Adrenal gland (tissue), 5 donors: ENCODE measurements around the gene SGIP1.

ENCODE experiments used
- CTCF ChIP-seq, 6 experiments: fragments of 450-650 bp in 4 of 6; fragments of 200-600 bp in 2 of 6; sonication (generic) in 1 of 6; IDR thresholded peaks; 1 replicate in 5 of 6; 2 replicates in 1 of 6; pipeline versions ENCODE4 v1.5.1 to v1.8.0; 2016 to 2021; ENCODE audit warnings: antibody characterized with exemption in 6 of 6, mild to moderate bottlenecking in 2 of 6, moderate library complexity in 1 of 6
- POLR2A ChIP-seq, 2 donors: fragments of 450-650 bp; IDR thresholded peaks; one replicate each; pipeline ENCODE4 v1.6.1; 2017; ENCODE audit warnings: antibody characterized with exemption in 2 of 2, mild to moderate bottlenecking in 2 of 2, moderate library complexity in 1 of 2
- donor health status: DM: no; HTN: no; CAD: no.

- TF ChIP-seq CTCF (IDR thresholded peaks at IDR 0.05) (no peak), POLR2A (IDR thresholded peaks at IDR 0.05) (no peak)
Measured at GRCh38 chr1:66557157-66557556, 23.2 kb downstream of the SGIP1 start.
